ENCODE results near the gene TM2D3.

TM2D3 gene

DNA sequence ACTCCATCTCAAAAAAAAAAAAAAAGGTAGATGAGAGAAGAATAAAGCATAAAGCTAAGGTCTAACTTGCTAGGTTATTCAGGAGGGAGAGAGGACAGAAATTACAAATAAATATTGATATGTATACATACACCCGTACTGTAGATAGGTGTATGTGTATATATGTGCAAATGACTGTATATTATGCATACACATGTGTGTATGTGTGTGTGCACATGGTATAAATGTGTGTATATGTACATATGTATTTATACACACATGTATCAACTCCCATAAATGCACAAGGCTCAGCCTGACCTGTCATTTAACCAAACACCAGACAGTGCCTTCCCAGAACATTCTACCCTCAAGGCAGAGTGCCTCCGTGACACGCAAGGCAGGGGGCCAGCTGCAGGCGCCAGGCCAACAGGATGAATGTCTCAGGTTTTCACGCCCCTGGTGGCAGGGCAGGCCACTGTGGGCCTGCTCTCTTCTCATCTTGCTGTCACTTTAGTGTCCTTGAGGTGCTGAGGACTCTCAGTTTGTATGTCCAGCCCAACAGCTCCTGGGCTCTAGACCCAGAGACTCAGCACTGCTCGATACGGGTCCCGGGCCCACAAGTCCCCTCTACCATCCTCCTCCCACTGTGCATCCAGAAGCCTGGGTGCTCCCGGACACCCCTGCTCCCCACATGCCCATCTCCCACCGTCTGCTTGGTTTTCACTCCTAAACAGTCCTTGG, 40.4 kb downstream of the TM2D3 start:
- Mint-ChIP-seq H3K27me3 (no peaks in the 10 kb centered on the region), H3K9me3 (no peaks in the 10 kb centered on the region), H3K27ac (no peak overlapping the region), H3K4me3 (no peak overlapping the region), H3K36me3 (ENCODE audit: low read depth) (no peaks in the 10 kb centered on the region), H3K4me1 (no peaks in the 10 kb centered on the region)
- DNase-seq (no peak), ATAC-seq (no peak)

DNA sequence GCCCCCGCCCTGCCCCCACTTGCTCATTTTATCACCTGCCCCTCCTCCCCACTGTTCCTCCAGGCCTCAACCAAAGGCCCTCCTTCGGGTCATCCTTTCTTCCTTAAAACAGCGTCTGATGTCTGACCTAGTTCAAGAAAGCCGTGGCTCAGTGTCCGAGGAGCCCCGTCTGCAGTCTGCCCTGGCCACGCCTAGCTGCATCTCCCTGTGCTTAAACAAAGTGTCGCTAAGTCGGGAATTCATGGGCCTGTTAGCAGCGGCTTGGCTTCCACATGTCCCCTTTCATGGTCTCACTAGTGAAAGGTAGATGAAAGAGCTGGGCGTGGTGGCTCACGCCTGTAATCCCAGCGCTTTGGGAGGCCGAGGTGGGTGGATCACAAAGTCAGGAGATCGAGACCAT, 41.2 kb downstream of the TM2D3 start:
- no peaks in the 10 kb centered on the region for H3K4me1 Mint-ChIP-seq
- ATAC-seq, result no peak
- no peaks in the 10 kb centered on the region for H3K9me3 Mint-ChIP-seq
- H3K27ac Mint-ChIP-seq, result no peak overlapping the region
- no peak overlapping the region for H3K4me3 Mint-ChIP-seq
- no peak for DNase-seq
- H3K36me3 Mint-ChIP-seq (ENCODE audit: low read depth), result no peaks in the 10 kb centered on the region
- no peaks in the 10 kb centered on the region for H3K27me3 Mint-ChIP-seq

DNA sequence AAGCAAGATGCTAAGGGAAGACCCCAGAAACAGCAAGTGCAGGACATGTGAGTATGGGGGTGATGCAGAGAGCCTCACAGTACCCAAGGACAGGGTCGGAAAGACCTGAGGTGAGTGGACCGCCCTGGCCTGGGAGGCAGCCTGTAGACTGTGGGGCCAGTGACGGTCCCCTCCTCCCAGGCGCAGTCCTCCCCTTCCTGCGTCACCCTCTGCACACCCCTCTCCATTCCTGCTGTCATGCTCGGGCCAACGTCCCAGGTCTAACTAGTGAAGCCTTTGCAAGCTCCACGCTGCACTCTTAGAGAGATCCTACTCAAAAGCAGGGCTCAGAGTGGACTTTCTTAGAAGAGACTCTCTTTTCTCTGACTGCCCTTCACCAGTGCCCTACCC, 41.6 kb downstream of the TM2D3 start:
- Mint-ChIP-seq H3K36me3 (ENCODE audit: low read depth) (no peaks in the 10 kb centered on the region), H3K4me3 (no peak overlapping the region), H3K27ac (no peak overlapping the region), H3K9me3 (no peaks in the 10 kb centered on the region), H3K27me3 (no peaks in the 10 kb centered on the region), H3K4me1 (no peaks in the 10 kb centered on the region)
- ATAC-seq (no peak), DNase-seq (no peak)

DNA sequence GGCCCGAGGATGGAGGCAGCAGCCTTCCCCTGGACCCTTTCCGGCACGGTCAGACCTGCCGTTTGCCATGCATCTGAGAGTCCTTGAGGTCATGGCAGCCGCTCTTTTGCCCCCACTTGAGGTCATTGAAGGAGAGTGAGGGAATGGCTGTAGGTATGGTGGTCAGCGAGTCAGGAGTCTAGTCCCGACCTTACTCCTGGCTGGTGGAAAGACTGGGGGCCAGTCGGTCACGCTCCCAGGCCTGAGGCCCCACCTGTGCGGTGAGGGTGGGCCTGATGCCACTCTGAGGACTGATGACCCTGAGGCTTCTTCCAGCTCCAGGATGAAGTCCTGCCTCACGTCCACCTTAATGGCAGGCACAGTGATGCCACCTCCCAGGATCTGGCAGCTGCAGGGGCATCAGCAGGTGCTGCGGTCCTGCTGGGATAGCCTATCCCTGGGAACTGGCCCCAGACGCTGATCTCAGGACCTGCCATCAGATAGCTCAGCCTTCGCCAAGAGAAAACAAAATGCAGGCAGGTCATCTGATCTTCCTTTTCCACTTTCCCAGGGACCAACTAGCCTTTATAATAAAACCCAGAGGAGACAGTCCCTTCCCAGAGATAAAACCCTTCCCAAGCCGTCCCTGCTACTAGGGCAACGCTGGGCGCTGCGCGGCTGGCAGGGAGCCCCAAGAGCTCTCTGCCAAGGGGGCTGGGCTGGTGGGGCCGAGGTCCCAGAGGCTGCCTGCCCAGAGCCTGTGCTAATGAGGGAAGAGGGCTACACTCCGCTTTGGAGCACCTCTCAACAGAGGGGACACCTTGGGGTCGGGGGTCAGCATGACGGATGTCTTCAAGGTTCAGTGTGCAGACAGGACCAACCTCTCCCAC, 42.2 kb downstream of the TM2D3 start:
- DNase-seq (no peak), ATAC-seq (no peak)
- H3K4me1 Mint-ChIP-seq, result no peaks in the 10 kb centered on the region
- no peaks in the 10 kb centered on the region for H3K36me3 Mint-ChIP-seq (ENCODE audit: low read depth)
- H3K9me3 Mint-ChIP-seq, result no peaks in the 10 kb centered on the region
- H3K27me3 Mint-ChIP-seq, result no peaks in the 10 kb centered on the region
- no peak overlapping the region for H3K27ac Mint-ChIP-seq
- no peak overlapping the region for H3K4me3 Mint-ChIP-seq

DNA sequence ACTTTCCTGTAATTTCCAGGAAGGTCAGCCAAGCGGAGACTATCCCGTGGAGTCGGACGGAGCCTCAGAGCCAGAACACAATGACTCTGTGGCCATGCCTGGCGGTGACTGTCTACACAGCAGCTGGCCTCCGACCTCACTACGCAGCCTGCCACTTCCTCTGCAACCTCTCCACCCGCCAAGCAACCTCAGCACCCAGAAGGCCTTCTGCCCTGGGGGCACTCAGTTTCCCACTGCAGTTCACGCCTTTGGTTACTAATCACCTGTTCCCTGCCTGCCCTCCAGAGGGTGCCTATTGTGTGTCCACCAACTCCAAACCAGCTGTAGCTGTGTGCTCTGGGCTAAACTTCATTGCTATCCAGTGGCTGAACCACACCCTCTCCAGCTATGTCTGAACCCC, 44.0 kb downstream of the TM2D3 start:
- Mint-ChIP-seq H3K36me3 (ENCODE audit: low read depth) (no peaks in the 10 kb centered on the region), H3K27ac (no peak overlapping the region), H3K27me3 (peaks cover 7% of the 10 kb centered on the region), H3K9me3 (peaks cover 7% of the 10 kb centered on the region), H3K4me1 (no peaks in the 10 kb centered on the region), H3K4me3 (no peak overlapping the region)
- no peak for ATAC-seq
- DNase-seq, result no peak

DNA sequence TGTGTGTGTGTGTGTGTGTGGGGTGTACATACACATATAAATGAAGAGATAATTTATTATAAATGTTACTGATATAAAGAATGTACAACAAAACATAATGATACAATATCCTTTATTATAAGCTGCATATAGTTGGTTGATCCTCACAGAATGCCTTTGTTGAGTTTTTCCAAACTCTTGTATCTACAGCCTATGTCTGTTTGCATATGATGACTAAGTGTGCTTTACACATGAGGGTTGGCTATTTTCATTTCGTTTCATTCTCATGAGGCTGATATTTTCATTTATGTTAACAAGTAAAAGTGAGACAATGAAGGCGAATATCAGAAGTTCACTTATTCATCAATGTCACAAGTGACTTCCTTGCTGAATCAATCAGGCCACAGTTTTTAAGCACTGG, 45.1 kb downstream of the TM2D3 start:
- H3K36me3 Mint-ChIP-seq (ENCODE audit: low read depth), result no peaks in the 10 kb centered on the region
- ATAC-seq, result no peak
- peaks cover 11% of the 10 kb centered on the region for H3K27me3 Mint-ChIP-seq
- no peaks in the 10 kb centered on the region for H3K4me1 Mint-ChIP-seq
- no peak overlapping the region for H3K4me3 Mint-ChIP-seq
- peaks cover 7% of the 10 kb centered on the region for H3K9me3 Mint-ChIP-seq
- no peak overlapping the region for H3K27ac Mint-ChIP-seq
- DNase-seq, result no peak

GRCh38 chr15:101604124-101604874, 47.9 kb downstream of the TM2D3 start:
- H3K4me3 Mint-ChIP-seq, result no peak overlapping the region
- H3K36me3 Mint-ChIP-seq (ENCODE audit: low read depth), result no peaks in the 10 kb centered on the region
- peaks cover 7% of the 10 kb centered on the region for H3K9me3 Mint-ChIP-seq
- H3K4me1 Mint-ChIP-seq, result no peaks in the 10 kb centered on the region
- no peak for DNase-seq
- H3K27ac Mint-ChIP-seq, result no peak overlapping the region
- ATAC-seq, result no peak
- peaks cover 21% of the 10 kb centered on the region for H3K27me3 Mint-ChIP-seq

DNA sequence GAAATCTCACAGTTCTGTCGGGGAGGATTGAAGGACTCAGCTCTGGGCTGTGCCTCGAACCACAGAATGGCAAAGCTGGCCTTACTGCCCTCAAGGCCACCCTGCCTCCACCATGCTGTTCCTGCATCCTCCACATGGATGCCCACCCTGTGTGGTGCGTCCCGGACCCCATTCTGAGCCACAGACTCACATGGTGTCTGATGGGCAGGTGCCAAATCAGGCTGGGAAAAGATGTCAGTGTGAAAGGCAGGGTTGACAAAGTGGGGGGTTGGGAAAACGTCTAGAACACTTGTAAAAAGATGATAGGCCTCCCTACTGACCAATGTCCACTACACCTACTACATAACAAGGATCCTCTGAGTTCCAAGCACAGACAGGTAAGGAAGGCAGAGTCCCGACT, 49.4 kb downstream of the TM2D3 start:
- H3K27ac Mint-ChIP-seq, result no peak overlapping the region
- no peaks in the 10 kb centered on the region for H3K4me1 Mint-ChIP-seq
- no peaks in the 10 kb centered on the region for H3K36me3 Mint-ChIP-seq (ENCODE audit: low read depth)
- ATAC-seq, result no peak
- peaks cover 25% of the 10 kb centered on the region for H3K27me3 Mint-ChIP-seq
- H3K9me3 Mint-ChIP-seq, result peaks cover 11% of the 10 kb centered on the region
- DNase-seq, result no peak
- no peak overlapping the region for H3K4me3 Mint-ChIP-seq

GRCh38 chr15:101600035-101600434, 52.1 kb downstream of the TM2D3 start:
- ATAC-seq (no peak), DNase-seq (no peak)
- Mint-ChIP-seq H3K4me3 (no peak overlapping the region), H3K27me3 (peaks cover 42% of the 10 kb centered on the region), H3K27ac (no peak overlapping the region), H3K36me3 (ENCODE audit: low read depth) (no peaks in the 10 kb centered on the region), H3K9me3 (peaks cover 29% of the 10 kb centered on the region), H3K4me1 (no peaks in the 10 kb centered on the region)

DNA sequence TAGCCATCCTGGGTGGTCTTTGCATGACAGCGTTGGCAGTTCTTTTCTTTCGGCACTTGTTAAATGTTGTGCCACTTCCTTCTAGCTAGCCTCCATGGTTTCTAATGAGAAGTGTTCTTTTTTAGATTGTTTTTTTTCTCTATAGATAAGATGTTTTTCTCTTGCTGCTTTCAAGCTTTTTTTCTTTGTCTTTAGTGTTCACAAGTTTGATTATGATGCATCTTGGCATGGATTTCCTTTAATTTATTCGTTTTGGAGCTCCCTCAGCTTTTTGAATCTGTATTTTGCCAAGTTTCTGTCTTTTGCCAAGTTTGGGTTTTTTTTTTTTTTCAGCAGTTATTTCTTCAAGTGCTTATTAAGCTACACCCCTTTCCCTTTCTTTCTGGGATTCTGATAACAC, 53.1 kb downstream of the TM2D3 start:
- Mint-ChIP-seq H3K4me3 (no peak overlapping the region), H3K27me3 (peaks cover 40% of the 10 kb centered on the region), H3K36me3 (ENCODE audit: low read depth) (no peaks in the 10 kb centered on the region), H3K9me3 (peaks cover 24% of the 10 kb centered on the region), H3K27ac (no peak overlapping the region), H3K4me1 (no peaks in the 10 kb centered on the region)
- DNase-seq, result no peak
- ATAC-seq, result no peak

DNA sequence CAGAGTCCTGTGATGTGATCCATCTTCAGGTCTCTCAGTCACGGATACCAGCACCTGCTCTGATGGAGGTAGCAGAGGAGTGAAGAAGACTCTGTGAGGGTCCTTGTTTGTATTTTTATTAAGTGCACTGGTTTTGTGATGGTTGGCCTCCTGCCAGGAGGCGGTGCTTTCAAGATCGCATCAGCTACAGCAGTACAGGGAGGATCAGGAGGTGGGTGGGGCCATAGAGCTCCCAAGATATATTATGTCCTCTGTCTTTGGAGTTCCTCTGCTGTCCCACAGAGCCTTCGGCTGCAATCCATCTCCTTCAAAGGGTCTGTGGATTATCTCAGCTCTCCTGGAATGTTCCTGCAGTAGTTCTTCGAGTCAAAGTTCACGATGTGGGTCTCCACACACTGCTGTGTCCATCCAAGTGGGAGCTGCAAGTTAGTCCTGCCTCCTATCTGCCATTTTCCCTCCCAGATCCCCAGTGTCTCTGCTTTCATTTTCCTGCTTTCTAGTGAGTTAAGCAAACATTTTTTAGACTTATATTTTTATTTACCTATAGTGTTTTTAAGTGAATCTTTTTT, 54.7 kb downstream of the TM2D3 start:
- Mint-ChIP-seq H3K27me3 (peaks cover 37% of the 10 kb centered on the region), H3K27ac (no peak overlapping the region), H3K36me3 (ENCODE audit: low read depth) (no peaks in the 10 kb centered on the region), H3K9me3 (peaks cover 24% of the 10 kb centered on the region), H3K4me3 (no peak overlapping the region), H3K4me1 (no peaks in the 10 kb centered on the region)
- DNase-seq (no peak), ATAC-seq (no peak)

DNA sequence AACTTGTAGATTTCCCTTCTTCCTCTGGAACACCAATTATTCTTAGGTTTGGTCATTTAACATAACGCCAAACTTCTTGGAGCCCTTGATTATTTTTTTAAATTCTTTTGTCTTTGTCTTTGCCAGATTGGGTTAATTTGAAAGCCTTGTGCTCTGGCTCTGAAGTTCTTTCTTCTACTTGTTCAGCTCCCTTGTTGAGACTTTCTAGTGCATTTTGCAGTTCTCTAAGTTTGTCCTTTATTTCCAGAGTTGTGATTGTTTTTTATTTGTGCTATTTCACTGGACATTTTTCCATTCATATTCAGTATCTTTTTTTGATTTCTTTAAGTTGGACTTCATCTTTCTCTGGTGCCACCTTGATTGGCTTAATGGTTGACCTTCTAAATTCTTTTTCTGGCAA, 55.5 kb downstream of the TM2D3 start:
- Mint-ChIP-seq H3K4me3 (no peak overlapping the region), H3K27me3 (peaks cover 39% of the 10 kb centered on the region), H3K27ac (no peak overlapping the region), H3K9me3 (peaks cover 24% of the 10 kb centered on the region), H3K4me1 (no peaks in the 10 kb centered on the region), H3K36me3 (ENCODE audit: low read depth) (no peaks in the 10 kb centered on the region)
- DNase-seq (no peak), ATAC-seq (no peak)

Data from activated naive CD8-positive, alpha-beta T cell treated with anti-CD3 and anti-CD28 coated beads, Interleukin-2, amount 50 U/mL, for 24 hours (primary cell).